ENCODE measurements around the gene CHRNA10. TPM values are rescaled to one million over a fixed set of nuclear protein-coding genes. Genes with fewer than 3 reads are reported as not detected.

Gene CHRNA10
- total and polyA plus RNA-seq, 4 donors: 0.71 to 2.9 (median 1.6) TPM

DNA sequence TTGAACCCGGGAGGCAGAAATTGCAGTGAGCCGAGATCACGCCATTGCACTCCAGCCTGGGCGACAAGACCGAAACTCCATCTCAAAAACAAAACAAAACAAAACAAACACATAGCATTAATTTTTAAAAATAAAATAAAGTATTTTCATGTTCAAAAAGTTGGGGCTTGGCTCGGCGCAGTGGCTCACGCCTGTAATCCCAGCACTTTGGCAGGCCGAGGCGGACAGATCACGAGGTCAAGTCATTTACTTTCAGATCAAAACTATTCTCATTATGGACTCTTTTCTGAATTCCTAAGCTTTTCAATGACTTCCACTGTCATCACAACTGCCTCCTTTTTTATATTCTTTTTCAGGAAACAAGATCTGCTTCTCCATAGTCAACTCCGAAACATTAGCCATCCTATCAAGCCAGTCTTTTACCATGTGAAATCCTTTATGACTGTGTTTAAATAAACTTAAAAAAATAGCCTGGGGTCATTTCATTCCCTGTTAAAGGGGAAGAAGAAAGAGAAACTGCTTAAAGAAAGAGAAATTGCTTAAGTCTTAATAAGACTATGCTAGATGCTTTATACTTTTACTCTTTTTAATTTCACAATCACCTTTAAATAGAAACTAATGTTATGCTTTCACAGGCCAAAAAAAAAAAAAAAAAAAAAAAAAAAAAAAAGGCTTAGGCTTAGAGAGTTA, 13.1 kb upstream of the CHRNA10 start:
- Histone ChIP-seq H3K9ac (ENCODE audit: insufficient read depth in 1 of 2, low read length in 2 of 2) (no peak overlapping the region), H3K4me1 (ENCODE audit: control insufficient read depth in 5 of 5, insufficient read depth in 5 of 5, low read length in 5 of 5) (peaks cover 0 to 11% (median 3%) of the 10 kb centered on the region in 5 donors), H3K27me3 (ENCODE audit: control insufficient read depth in 3 of 3, insufficient read depth in 3 of 3, low read length in 2 of 3) (no peaks in the 10 kb centered on the region), H3K27ac (ENCODE audit: low read depth in 1 of 2, low read length in 1 of 2) (no peak overlapping the region), H3K9me3 (ENCODE audit: control insufficient read depth in 4 of 4, insufficient read depth in 3 of 4, low read length in 3 of 4) (no peaks in the 10 kb centered on the region), H3K36me3 (ENCODE audit: control insufficient read depth in 4 of 4, insufficient read depth in 4 of 4, low read length in 4 of 4) (peaks cover 32 to 65% (median 52%) of the 10 kb centered on the region in 4 donors), H3K4me3 (no peak overlapping the region)
- 83 to 94% methylated on average over 12 of the region's 12 CpGs for WGBS, 2 donors
- TF ChIP-seq, protein P1, sequence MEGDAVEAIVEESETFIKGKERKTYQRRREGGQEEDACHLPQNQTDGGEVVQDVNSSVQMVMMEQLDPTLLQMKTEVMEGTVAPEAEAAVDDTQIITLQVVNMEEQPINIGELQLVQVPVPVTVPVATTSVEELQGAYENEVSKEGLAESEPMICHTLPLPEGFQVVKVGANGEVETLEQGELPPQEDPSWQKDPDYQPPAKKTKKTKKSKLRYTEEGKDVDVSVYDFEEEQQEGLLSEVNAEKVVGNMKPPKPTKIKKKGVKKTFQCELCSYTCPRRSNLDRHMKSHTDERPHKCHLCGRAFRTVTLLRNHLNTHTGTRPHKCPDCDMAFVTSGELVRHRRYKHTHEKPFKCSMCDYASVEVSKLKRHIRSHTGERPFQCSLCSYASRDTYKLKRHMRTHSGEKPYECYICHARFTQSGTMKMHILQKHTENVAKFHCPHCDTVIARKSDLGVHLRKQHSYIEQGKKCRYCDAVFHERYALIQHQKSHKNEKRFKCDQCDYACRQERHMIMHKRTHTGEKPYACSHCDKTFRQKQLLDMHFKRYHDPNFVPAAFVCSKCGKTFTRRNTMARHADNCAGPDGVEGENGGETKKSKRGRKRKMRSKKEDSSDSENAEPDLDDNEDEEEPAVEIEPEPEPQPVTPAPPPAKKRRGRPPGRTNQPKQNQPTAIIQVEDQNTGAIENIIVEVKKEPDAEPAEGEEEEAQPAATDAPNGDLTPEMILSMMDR (IDR thresholded peaks at IDR 0.05; ENCODE audit: control extremely low read depth, extremely low read depth): no peak
- ATAC-seq (ENCODE audit: insufficient read depth, low FRiP score): no peak
- no peak for DNase-seq

DNA sequence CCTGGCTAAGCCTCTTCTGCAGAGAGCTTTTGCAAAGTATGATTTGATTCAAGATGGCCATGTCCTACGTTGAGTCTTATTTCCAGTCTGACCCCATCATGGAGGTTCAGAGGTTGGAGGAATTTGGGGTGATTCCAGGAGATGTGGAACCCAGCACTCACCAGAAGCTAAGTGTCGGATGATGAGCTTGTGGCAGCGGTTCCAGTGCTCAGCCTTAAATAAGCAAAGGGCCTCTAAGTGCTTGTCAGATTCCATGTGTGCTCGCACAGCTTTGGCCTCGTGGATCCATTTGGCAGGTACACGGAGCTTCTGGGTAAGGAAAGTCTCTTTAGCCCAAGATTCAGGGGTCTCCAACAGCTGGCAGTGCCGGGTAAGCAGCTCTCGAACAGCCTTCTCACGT, 11.9 kb upstream of the CHRNA10 start:
- Histone ChIP-seq H3K27me3 (ENCODE audit: control insufficient read depth in 3 of 3, insufficient read depth in 3 of 3, low read length in 2 of 3) (no peaks in the 10 kb centered on the region), H3K9me3 (ENCODE audit: control insufficient read depth in 4 of 4, insufficient read depth in 3 of 4, low read length in 3 of 4) (no peaks in the 10 kb centered on the region)

DNA sequence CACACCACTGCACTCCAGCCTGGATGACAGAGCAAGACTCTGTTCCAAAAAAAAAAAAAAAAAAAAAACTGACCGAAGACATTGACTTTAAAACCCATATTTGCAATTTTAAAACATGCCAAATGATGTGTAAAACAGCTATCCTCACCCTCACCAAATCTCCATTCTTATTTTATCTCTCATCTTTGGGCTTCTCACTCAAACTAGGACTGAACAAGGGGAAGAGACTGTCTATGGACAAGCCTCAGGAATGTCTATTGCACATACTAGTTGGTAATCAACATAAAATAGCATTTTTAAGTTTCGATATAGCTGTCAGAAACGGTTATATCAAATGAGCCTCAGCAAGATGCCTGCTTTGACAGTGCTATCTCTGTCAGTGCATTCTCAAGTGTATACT, 7.9 kb upstream of the CHRNA10 start:
- peaks cover 46 to 77% (median 65%) of the 10 kb centered on the region in 4 donors for H3K36me3 ChIP-seq (ENCODE audit: control insufficient read depth in 4 of 4, insufficient read depth in 4 of 4, low read length in 4 of 4)
- ATAC-seq (ENCODE audit: insufficient read depth, low FRiP score) (no peak), DNase-seq (no peak)
- no peaks in the 10 kb centered on the region for H3K27me3 ChIP-seq (ENCODE audit: control insufficient read depth in 3 of 3, insufficient read depth in 3 of 3, low read length in 2 of 3)
- TF ChIP-seq, protein P1 (IDR thresholded peaks at IDR 0.05; ENCODE audit: control extremely low read depth, extremely low read depth): no peak
- H3K9ac ChIP-seq (ENCODE audit: insufficient read depth in 1 of 2, low read length in 2 of 2): no peak overlapping the region
- H3K9me3 ChIP-seq (ENCODE audit: control insufficient read depth in 4 of 4, insufficient read depth in 3 of 4, low read length in 3 of 4): no peaks in the 10 kb centered on the region
- H3K27ac ChIP-seq (ENCODE audit: low read depth in 1 of 2, low read length in 1 of 2): no peak overlapping the region
- no peak overlapping the region for H3K4me3 ChIP-seq
- H3K4me1 ChIP-seq (ENCODE audit: control insufficient read depth in 5 of 5, insufficient read depth in 5 of 5, low read length in 5 of 5): no peaks in the 10 kb centered on the region
- WGBS, 2 donors: 96 to 98% methylated on average over 3 of the region's 3 CpGs

More for the DNA sequence above, 11.9 kb upstream of the CHRNA10 start:
- DNase-seq: no peak
- H3K4me1 ChIP-seq (ENCODE audit: control insufficient read depth in 5 of 5, insufficient read depth in 5 of 5, low read length in 5 of 5): peaks cover 0 to 11% (median 3%) of the 10 kb centered on the region in 5 donors
- H3K9ac ChIP-seq (ENCODE audit: insufficient read depth in 1 of 2, low read length in 2 of 2): no peak overlapping the region
- no peak for ATAC-seq (ENCODE audit: insufficient read depth, low FRiP score)
- no peak overlapping the region for H3K4me3 ChIP-seq
- TF ChIP-seq, protein P1 (IDR thresholded peaks at IDR 0.05; ENCODE audit: control extremely low read depth, extremely low read depth): no peak
- WGBS, 2 donors: 94 to 95% methylated on average over 9 of the region's 9 CpGs
- peaks cover 37 to 76% (median 57%) of the 10 kb centered on the region in 4 donors for H3K36me3 ChIP-seq (ENCODE audit: control insufficient read depth in 4 of 4, insufficient read depth in 4 of 4, low read length in 4 of 4)
- no peak overlapping the region for H3K27ac ChIP-seq (ENCODE audit: low read depth in 1 of 2, low read length in 1 of 2)
